Endodermal cell (in vitro differentiated cells): ENCODE data around the gene ZNF423. TPM values are rescaled to one million over a fixed set of nuclear protein-coding genes. Genes with fewer than 3 reads are reported as not detected.

Experiments used
- DNase-seq: peaks from one replicate; pipeline ENCODE4 v3.0.0-alpha.2; 2017
- H3K27ac ChIP-seq: 2 replicates; pipeline ENCODE4 v1.5.1; 2013; ENCODE audit warnings: mild to moderate bottlenecking, low read depth, low read length, moderate library complexity
- H3K27me3 ChIP-seq: 2 replicates; pipeline ENCODE4 v1.6.1; 2013; ENCODE audit warnings: mild to moderate bottlenecking, low read length, moderate library complexity; ENCODE audit not compliant: insufficient read depth, control insufficient read depth, poor library complexity, severe bottlenecking
- H3K36me3 ChIP-seq: 2 replicates; pipeline ENCODE4 v1.7.0; 2013; ENCODE audit warnings: mild to moderate bottlenecking, low read length, moderate library complexity; ENCODE audit not compliant: control insufficient read depth, insufficient read depth
- H3K4me1 ChIP-seq: one replicate; pipeline ENCODE4 v1.7.0; 2013; ENCODE audit warnings: low read length; ENCODE audit not compliant: control insufficient read depth, insufficient read depth
- H3K4me3 ChIP-seq: 2 replicates; pipeline ENCODE4 v1.5.1; 2013; ENCODE audit warnings: mild to moderate bottlenecking, low read length, moderate library complexity
- H3K9ac ChIP-seq: 2 replicates; pipeline ENCODE4 v1.6.1; 2013; ENCODE audit warnings: mild to moderate bottlenecking, low read length, moderate library complexity; ENCODE audit not compliant: poor library complexity, severe bottlenecking; ENCODE audit errors: extremely low read depth
- H3K9me3 ChIP-seq: 2 replicates; pipeline ENCODE4 v1.6.1; 2013; ENCODE audit warnings: mild to moderate bottlenecking, low read length, moderate library complexity; ENCODE audit not compliant: control insufficient read depth
- H3K27ac Mint-ChIP-seq: 2 replicates; pipeline ENCODE4 v1.8.0; 2020; ENCODE audit warnings: mixed read lengths
- H3K27me3 Mint-ChIP-seq: 2 replicates; pipeline ENCODE4 v1.8.0; 2021; ENCODE audit warnings: mild to moderate bottlenecking, mixed read lengths; ENCODE audit not compliant: insufficient read depth
- H3K36me3 Mint-ChIP-seq: 2 replicates; pipeline ENCODE4 v1.8.0; 2020; ENCODE audit warnings: low read depth, mixed read lengths
- H3K4me1 Mint-ChIP-seq: 2 replicates; pipeline ENCODE4 v1.8.0; 2020; ENCODE audit warnings: mixed read lengths
- H3K4me3 Mint-ChIP-seq: 2 replicates; pipeline ENCODE4 v1.8.0; 2020; ENCODE audit warnings: mild to moderate bottlenecking, moderate library complexity, mixed read lengths
- H3K9me3 Mint-ChIP-seq: 2 replicates; pipeline ENCODE4 v1.8.0; 2020; ENCODE audit warnings: mild to moderate bottlenecking, mixed read lengths
- whole genome bisulfite sequencing, 2 experiments: methylation state at CpG; one replicate each; pipeline versions ENCODE4 v1.1.5 to v1.1.7; 2013; ENCODE audit warnings: missing lambda C conversion rate in 2 of 2, mixed read lengths in 1 of 2; ENCODE audit not compliant: insufficient coverage in 1 of 2, insufficient read length in 1 of 2; 5-methylcytosine and 5-hydroxymethylcytosine counted together
- total RNA-seq, 2 donors: library from RNA; stranded (reverse); fragmentation: NEBNext Ultra II Directional in 1 of 2; extraction: Animal tissue kit (Norgen Biotek cat#: 25700) in 1 of 2; gene quantifications; 2 replicates in 1 of 2; 3 replicates in 1 of 2; pipeline ENCODE4 v1.2.1, GENCODE V29; 2021
- TF ChIP-seq, protein P1 (sequence below): fragments of 200-600 bp; sonication (generic); conservative IDR thresholded peaks from 2 replicates; pipeline ENCODE4 v1.5.0; 2021; ENCODE audit warnings: antibody characterized with exemption, mild to moderate bottlenecking

Gene ZNF423
- total RNA-seq, 2 donors from 2014 or later, result 30.3 to 41.9 TPM

DNA sequence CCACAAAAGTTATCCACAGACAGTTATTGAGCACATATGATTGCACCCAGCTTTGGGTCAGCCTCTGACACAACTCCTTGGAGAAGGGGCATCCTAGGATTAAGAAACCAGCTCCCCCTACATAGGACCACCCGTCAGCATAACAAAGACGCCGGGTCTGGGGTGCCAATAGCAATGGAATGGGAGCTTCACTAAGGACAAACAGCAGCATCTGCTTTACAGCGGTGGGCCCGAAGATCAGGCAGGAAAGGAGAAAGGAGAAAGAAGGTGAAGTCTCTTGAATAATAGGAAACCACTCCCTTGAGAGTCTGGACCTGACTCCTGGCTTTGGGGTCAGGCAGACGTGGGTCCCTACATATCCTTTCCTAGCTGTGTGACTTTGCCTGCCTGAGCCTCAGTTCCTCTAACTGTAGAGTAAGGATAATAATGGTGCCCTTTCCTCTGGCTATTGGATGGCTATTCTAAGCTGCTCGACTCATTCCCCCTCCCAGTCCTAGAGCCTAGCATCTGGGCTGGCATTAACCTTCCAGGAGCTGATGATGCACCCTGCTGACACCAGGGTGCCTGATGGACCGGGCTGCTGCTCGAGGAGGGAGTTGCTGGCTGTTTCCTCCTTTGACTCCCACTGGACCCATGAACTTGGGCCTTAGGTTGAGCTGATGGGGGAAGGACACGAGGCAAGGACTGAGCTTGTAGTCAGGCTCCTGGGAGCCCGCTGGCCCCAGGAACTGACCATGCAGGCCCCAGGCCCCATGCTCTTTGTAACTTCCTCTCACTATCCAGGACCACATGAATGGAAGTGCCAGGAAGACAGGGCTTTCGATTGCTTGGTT is 388.2 kb downstream of the ZNF423 start:
- no peak overlapping the region for H3K27ac Mint-ChIP-seq
- H3K4me1 Mint-ChIP-seq, result peaks cover 7% of the 10 kb centered on the region
- H3K36me3 Mint-ChIP-seq, result no peaks in the 10 kb centered on the region
- WGBS, 2 experiments, result 88 to 90% methylated on average over 3 to 12 of the region's 12 CpGs
- TF ChIP-seq, protein P1, sequence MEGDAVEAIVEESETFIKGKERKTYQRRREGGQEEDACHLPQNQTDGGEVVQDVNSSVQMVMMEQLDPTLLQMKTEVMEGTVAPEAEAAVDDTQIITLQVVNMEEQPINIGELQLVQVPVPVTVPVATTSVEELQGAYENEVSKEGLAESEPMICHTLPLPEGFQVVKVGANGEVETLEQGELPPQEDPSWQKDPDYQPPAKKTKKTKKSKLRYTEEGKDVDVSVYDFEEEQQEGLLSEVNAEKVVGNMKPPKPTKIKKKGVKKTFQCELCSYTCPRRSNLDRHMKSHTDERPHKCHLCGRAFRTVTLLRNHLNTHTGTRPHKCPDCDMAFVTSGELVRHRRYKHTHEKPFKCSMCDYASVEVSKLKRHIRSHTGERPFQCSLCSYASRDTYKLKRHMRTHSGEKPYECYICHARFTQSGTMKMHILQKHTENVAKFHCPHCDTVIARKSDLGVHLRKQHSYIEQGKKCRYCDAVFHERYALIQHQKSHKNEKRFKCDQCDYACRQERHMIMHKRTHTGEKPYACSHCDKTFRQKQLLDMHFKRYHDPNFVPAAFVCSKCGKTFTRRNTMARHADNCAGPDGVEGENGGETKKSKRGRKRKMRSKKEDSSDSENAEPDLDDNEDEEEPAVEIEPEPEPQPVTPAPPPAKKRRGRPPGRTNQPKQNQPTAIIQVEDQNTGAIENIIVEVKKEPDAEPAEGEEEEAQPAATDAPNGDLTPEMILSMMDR, result no peak
- Histone ChIP-seq H3K4me1 (no peaks in the 10 kb centered on the region), H3K36me3 (no peaks in the 10 kb centered on the region), H3K27me3 (peaks cover 13% of the 10 kb centered on the region), H3K27ac (no peak overlapping the region), H3K4me3 (no peak overlapping the region), H3K9ac (no peak overlapping the region), H3K9me3 (no peaks in the 10 kb centered on the region)
- peaks cover 25% of the 10 kb centered on the region for H3K27me3 Mint-ChIP-seq
- no peaks in the 10 kb centered on the region for H3K9me3 Mint-ChIP-seq
- no peak overlapping the region for H3K4me3 Mint-ChIP-seq
- peak; percentile 29 for DNase-seq

DNA sequence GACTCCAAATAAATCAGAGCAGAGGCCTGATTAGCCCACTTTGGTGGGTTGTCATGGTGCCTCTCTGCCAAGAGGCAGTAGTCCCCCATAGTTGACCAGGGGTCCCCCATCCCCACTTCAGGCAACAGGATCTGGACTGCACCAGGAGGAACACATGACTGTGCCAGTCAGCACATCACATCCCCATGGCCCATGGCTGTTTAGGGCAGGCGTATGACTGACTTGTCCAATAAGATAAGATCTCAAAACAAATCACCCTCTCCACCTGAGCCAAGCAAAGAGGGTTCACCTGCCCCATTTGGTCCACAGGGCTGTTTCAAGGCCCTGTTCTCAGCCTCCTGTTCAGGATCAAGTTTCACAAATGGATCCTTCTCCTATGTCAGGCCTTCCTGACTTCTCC is 389.0 kb downstream of the ZNF423 start:
- Mint-ChIP-seq H3K9me3 (no peaks in the 10 kb centered on the region), H3K4me1 (peaks cover 7% of the 10 kb centered on the region), H3K36me3 (no peaks in the 10 kb centered on the region), H3K27me3 (peaks cover 24% of the 10 kb centered on the region), H3K4me3 (no peak overlapping the region), H3K27ac (no peak overlapping the region)
- Histone ChIP-seq H3K27ac (no peak overlapping the region), H3K27me3 (peaks cover 13% of the 10 kb centered on the region), H3K36me3 (no peaks in the 10 kb centered on the region), H3K9ac (no peak overlapping the region), H3K4me3 (no peak overlapping the region), H3K9me3 (no peaks in the 10 kb centered on the region), H3K4me1 (no peaks in the 10 kb centered on the region)
- DNase-seq, result peak; percentile 36
- 97% methylated on average over 1 of the region's 1 CpG; no CpG with 5 or more reads in 1 of the 2 experiments for WGBS, 2 experiments
- TF ChIP-seq, protein P1, result no peak

DNA sequence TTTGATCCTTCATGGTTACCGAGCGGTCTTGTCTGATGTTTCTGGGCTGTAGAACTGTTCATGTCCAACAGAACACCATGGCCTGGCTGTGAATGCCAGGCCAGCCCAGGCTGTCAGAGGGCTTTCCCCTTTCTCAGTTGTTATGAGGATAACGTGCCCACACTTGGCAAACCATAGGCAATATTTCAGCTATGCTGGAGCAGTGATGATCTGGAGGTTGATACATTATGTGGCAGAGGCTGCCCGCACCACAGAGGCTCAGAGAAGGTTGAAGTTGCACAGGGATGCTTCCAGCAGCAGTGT is 389.4 kb downstream of the ZNF423 start:
- WGBS, 2 experiments, result 92 to 96% methylated on average over 3 to 4 of the region's 4 CpGs
- H3K4me3 Mint-ChIP-seq, result no peak overlapping the region
- no peaks in the 10 kb centered on the region for H3K36me3 Mint-ChIP-seq
- no peaks in the 10 kb centered on the region for H3K9me3 Mint-ChIP-seq
- Histone ChIP-seq H3K36me3 (no peaks in the 10 kb centered on the region), H3K9me3 (no peaks in the 10 kb centered on the region), H3K9ac (no peak overlapping the region), H3K4me3 (no peak overlapping the region), H3K27ac (no peak overlapping the region), H3K27me3 (peaks cover 13% of the 10 kb centered on the region), H3K4me1 (no peaks in the 10 kb centered on the region)
- peak; percentile 27 for DNase-seq
- TF ChIP-seq, protein P1, result no peak
- H3K27me3 Mint-ChIP-seq, result peaks cover 23% of the 10 kb centered on the region
- H3K4me1 Mint-ChIP-seq, result peaks cover 7% of the 10 kb centered on the region
- H3K27ac Mint-ChIP-seq, result no peak overlapping the region
